K562 (cell line): ENCODE results near the gene SCARF1. TPM values are rescaled to one million over a fixed set of nuclear protein-coding genes. Genes with fewer than 3 reads are reported as not detected.

Source experiments
- CTBP1 ChIP-seq: fragments of 450-650 bp; IDR thresholded peaks from 2 replicates; pipeline ENCODE4 v1.6.1; 2016; ENCODE audit warnings: borderline replicate concordance
- FOSL1 ChIP-seq: fragments of 200-800 bp; sonication (Bioruptor generic); conservative IDR thresholded peaks from 2 replicates; pipeline ENCODE4 v1.6.1; 2016; ENCODE audit warnings: missing genetic modification characterization, missing compliant biosample characterization
- IRF2 ChIP-seq: sonication (generic); formaldehyde crosslinking; IDR thresholded peaks from 2 replicates; pipeline ENCODE4 v1.8.1; 2022; ENCODE audit warnings: mild to moderate bottlenecking, missing genetic modification reagents
- MEIS2 ChIP-seq: fragments of 450-650 bp; IDR thresholded peaks from 2 replicates; pipeline ENCODE4 v1.6.1; 2014; ENCODE audit warnings: mild to moderate bottlenecking; ENCODE audit not compliant: partially characterized antibody
- NFE2 ChIP-seq: IDR thresholded peaks from 2 replicates; pipeline ENCODE4 v1.6.1; 2014; ENCODE audit warnings: antibody characterized with exemption, low read depth
- PATZ1 ChIP-seq: fragments of 250-450 bp; sonication (Bioruptor Pico); IDR thresholded peaks from 2 replicates; pipeline ENCODE4 v1.5.0; 2020; ENCODE audit warnings: mild to moderate bottlenecking, borderline replicate concordance
- SIX5 ChIP-seq, 2 experiments: IDR thresholded peaks; 2 replicates each; pipeline ENCODE4 v1.6.1; 2011; ENCODE audit warnings: low read length in 2 of 2, borderline replicate concordance in 1 of 2, low read depth in 1 of 2, mild to moderate bottlenecking in 1 of 2, moderate library complexity in 1 of 2; ENCODE audit not compliant: insufficient read depth in 1 of 2
- SMARCA4 ChIP-seq: fragments of 450-650 bp; IDR thresholded peaks from 2 replicates; pipeline ENCODE4 v1.6.1; 2016
- TCF7L2 ChIP-seq: fragments of 150-350 bp; IDR thresholded peaks from 2 replicates; pipeline ENCODE4 v1.6.1; 2016; ENCODE audit warnings: low read depth, mild to moderate bottlenecking, low read length, moderate library complexity
- TEAD2 ChIP-seq: fragments of 450-650 bp; IDR thresholded peaks from 2 replicates; pipeline ENCODE4 v1.6.1; 2016; ENCODE audit warnings: missing genetic modification characterization, control low read depth, missing compliant biosample characterization
- ZNF174 ChIP-seq: fragments of 250-450 bp; sonication (Bioruptor Pico); IDR thresholded peaks from 2 replicates; pipeline ENCODE4 v1.4.0; 2020; ENCODE audit warnings: mild to moderate bottlenecking
- ZNF668 ChIP-seq: fragments of 250-450 bp; sonication (Bioruptor Pico); IDR thresholded peaks from 2 replicates; pipeline ENCODE4 v1.8.0; 2022; ENCODE audit warnings: mild to moderate bottlenecking, inconsistent platforms
- ZNF780A ChIP-seq: fragments of 250-450 bp; sonication (Bioruptor Pico); IDR thresholded peaks from 2 replicates; pipeline ENCODE4 v1.5.0; 2021; ENCODE audit warnings: mild to moderate bottlenecking
- polyA plus RNA-seq, 8 experiments: library from polyadenylated mRNA; depleted of rRNA in 4 of 8; stranded (reverse) in 5 of 8; unstranded in 3 of 8; fragments of >200 nt; fragmentation: Nextera tagmentation in 2 of 8; fragmentation: Illumina TruSeq in 1 of 8; extraction: Ambion mirVana in 2 of 8; extraction: Trizol in 1 of 8; gene quantifications; 2 replicates each; pipeline versions ENCODE4 v1.2.1 to v1.2.3, GENCODE V29; 2011 to 2014; ENCODE audit warnings: inconsistent platforms in 1 of 8, missing spikeins in 1 of 8
- total RNA-seq, 7 experiments: library from RNA; depleted of rRNA in 6 of 7; stranded (reverse); fragments of >200 nt in 6 of 7; fragmentation: Illumina TruSeq in 2 of 7; extraction: Trizol in 2 of 7; gene quantifications; 2 replicates each; pipeline versions ENCODE4 v1.2.1 to v1.2.3, GENCODE V29; 2011 to 2021; ENCODE audit warnings: low replicate concordance in 1 of 7
- TF ChIP-seq, protein P1 (sequence below), 3 experiments: IDR thresholded peaks in 2 of 3; conservative IDR thresholded peaks in 1 of 3; 2 replicates each; pipeline ENCODE4 v1.5.1; 2011 to 2012; ENCODE audit warnings: low read length in 3 of 3, mild to moderate bottlenecking in 3 of 3, control low read depth in 2 of 3, improper control_type of control experiment in 1 of 3, inconsistent platforms in 1 of 3, low read depth in 1 of 3, mixed read lengths in 1 of 3, moderate library complexity in 1 of 3; ENCODE audit not compliant: insufficient read depth in 2 of 3
- TF ChIP-seq, protein P2 (sequence below), 2 experiments: fragments of 450-650 bp; IDR thresholded peaks; 2 replicates each; pipeline ENCODE4 v1.6.1; 2016; ENCODE audit warnings: mild to moderate bottlenecking in 2 of 2, borderline replicate concordance in 1 of 2, low read depth in 1 of 2, moderate library complexity in 1 of 2

SCARF1 gene
- total and polyA plus RNA-seq, 9 of the 15 experiments (the other 6 are each of a cell fraction or from before 2014, with no cell fraction given), result 0.04 to 2.1 (median 0.63) TPM

- TF ChIP-seq FOSL1 (tag), result peak; percentile 88
- peak; percentile 20; the same call in 1 of the 2 replicates for TF ChIP-seq CTBP1
- no peak for TF ChIP-seq ZNF668 (CRISPR knock-in tag)
- no peak for TF ChIP-seq MEIS2
- no peak for TF ChIP-seq TEAD2 (tag)
- no peak for TF ChIP-seq NFE2
- TF ChIP-seq, protein P1, sequence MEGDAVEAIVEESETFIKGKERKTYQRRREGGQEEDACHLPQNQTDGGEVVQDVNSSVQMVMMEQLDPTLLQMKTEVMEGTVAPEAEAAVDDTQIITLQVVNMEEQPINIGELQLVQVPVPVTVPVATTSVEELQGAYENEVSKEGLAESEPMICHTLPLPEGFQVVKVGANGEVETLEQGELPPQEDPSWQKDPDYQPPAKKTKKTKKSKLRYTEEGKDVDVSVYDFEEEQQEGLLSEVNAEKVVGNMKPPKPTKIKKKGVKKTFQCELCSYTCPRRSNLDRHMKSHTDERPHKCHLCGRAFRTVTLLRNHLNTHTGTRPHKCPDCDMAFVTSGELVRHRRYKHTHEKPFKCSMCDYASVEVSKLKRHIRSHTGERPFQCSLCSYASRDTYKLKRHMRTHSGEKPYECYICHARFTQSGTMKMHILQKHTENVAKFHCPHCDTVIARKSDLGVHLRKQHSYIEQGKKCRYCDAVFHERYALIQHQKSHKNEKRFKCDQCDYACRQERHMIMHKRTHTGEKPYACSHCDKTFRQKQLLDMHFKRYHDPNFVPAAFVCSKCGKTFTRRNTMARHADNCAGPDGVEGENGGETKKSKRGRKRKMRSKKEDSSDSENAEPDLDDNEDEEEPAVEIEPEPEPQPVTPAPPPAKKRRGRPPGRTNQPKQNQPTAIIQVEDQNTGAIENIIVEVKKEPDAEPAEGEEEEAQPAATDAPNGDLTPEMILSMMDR (IDR thresholded peaks at IDR 0.05 in 2 of 3, conservative IDR thresholded peaks at IDR 0.05 in 1 of 3; ENCODE audit: insufficient read depth in 2 of 3, low read depth in 1 of 3, low read length in 3 of 3), result peak; percentile 68 to 99 (median 97)
- TF ChIP-seq IRF2 (CRISPR knock-in tag), result no peak
- TF ChIP-seq ZNF780A (CRISPR knock-in tag), result no peak
- no peak for TF ChIP-seq TCF7L2
- TF ChIP-seq SMARCA4, result no peak
- TF ChIP-seq PATZ1, result no peak
- TF ChIP-seq SIX5 (IDR thresholded peaks at IDR 0.05; ENCODE audit: borderline replicate concordance in 1 of 2, insufficient read depth in 1 of 2, low read depth in 1 of 2, low read length in 2 of 2), result no peak
- TF ChIP-seq, protein P2, sequence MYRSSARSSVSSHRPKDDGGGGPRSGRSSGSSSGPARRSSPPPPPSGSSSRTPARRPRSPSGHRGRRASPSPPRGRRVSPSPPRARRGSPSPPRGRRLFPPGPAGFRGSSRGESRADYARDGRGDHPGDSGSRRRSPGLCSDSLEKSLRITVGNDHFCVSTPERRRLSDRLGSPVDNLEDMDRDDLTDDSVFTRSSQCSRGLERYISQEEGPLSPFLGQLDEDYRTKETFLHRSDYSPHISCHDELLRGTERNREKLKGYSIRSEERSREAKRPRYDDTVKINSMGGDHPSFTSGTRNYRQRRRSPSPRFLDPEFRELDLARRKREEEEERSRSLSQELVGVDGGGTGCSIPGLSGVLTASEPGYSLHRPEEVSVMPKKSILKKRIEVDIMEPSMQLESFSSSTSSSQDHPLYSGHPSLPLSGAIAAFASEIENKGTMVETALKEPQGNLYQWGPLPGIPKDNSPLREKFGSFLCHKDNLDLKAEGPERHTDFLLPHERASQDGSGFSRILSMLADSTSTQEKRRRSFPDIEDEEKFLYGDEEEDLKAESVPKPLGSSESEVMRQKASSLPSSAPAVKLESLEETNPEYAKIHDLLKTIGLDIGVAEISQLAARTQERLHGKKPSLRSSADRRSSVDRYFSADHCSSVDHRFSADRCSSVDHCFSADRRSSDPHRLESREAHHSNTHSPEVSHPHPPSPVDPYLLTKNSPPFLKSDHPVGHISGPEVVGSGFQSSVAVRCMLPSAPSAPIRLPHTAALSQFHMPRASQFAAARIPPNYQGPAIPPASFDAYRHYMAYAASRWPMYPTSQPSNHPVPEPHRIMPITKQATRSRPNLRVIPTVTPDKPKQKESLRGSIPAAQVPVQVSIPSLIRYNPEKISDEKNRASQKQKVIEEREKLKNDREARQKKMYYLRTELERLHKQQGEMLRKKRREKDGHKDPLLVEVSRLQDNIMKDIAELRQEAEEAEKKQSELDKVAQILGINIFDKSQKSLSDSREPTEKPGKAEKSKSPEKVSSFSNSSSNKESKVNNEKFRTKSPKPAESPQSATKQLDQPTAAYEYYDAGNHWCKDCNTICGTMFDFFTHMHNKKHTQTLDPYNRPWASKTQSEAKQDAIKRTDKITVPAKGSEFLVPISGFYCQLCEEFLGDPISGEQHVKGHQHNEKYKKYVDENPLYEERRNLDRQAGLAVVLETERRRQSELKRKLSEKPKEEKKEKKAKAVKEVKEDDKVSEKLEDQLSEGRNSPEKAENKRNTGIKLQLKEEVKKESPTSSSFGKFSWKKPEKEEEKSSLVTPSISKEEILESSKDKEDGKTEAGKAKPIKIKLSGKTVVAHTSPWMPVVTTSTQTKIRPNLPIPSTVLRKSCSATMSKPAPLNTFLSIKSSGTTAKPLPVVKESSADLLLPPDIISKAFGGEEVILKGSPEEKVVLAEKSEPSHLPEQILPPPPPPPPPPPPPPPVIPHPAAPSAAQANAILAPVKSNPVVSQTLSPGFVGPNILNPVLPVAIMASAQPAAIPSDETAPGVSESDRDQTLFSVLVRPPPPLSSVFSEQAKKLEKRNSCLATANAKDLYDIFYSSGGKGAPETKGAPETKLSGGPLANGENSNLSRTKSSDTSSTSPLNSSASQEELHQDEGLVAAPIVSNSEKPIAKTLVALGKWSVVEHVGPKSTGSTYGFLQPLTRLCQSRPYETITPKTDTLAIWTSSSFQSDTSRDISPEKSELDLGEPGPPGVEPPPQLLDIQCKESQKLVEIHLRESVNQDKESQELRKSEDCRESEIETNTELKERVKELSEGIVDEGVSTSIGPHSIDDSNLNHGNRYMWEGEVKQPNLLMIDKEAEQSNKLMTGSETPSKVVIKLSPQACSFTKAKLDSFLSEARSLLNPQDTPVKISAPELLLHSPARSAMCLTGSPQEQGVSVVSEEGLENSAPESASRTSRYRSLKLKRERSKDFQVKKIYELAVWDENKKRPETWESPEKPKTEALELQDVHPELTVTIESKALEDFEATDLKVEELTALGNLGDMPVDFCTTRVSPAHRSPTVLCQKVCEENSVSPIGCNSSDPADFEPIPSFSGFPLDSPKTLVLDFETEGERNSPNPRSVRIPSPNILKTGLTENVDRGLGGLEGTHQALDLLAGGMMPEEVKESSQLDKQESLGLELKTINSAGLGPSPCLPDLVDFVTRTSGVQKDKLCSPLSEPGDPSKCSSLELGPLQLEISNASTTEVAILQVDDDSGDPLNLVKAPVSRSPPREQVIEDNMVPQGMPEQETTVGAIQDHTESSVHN (IDR thresholded peaks at IDR 0.05; ENCODE audit: borderline replicate concordance in 1 of 2, low read depth in 1 of 2), result no peak
- no peak for TF ChIP-seq ZNF174
Observed at GRCh38 chr17:1648963-1649843, 3.7 kb upstream of the SCARF1 start (continued).
